ENCODE results near the gene PAM. TPM values are rescaled to one million over a fixed set of nuclear protein-coding genes. Genes with fewer than 3 reads are reported as not detected.

The PAM gene
- total and polyA plus RNA-seq, 2 of the 13 experiments (the other 11 are each of a cell fraction or from before 2014, with no cell fraction given) = 20.2 to 79.1 TPM

DNA sequence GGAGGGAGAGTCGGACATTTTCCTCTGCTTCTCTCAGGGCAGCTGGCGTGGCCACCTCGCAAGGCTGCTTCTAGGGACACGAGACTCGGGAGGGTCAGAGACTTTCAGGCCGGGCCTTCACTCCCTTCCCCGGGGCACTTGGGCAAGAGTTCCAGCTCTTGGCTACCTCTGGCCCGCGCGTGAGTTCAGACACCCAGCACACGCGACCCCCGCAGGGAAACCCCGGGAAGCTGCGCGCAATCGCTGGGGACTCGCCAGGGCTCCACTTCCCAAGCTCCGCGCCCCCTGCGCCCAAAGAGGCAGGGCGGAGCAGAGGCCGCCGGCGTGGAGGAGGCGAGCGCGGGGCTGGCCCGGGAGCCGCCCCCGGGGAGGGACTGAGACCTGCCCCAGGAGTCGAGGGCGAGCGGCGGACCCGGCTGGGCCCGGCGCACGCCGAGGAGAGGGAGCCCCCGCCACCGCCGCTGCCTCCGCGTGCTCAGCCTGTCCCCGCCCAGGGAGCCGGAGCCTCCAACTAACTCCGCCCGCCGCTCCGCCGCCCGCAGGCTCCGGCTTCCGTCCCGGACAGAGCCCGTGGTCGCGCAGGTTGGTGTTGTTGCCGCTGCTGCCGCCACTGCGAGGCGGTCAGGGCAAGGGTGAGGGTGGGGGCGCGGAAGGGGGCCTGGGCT, at the start of gene PAM (continued):
- TF ChIP-seq MIER2 (CRISPR knock-in tag; IDR thresholded peaks at IDR 0.05) (no peak), ZSCAN30 (CRISPR knock-in tag; IDR thresholded peaks at IDR 0.05) (no peak), ZNF3 (CRISPR knock-in tag; IDR thresholded peaks at IDR 0.05) (no peak), ZBTB38 (CRISPR knock-in tag; IDR thresholded peaks at IDR 0.05) (peak; percentile 34; the same call in 1 of the 2 replicates), CBX5 (CRISPR knock-in tag; IDR thresholded peaks at IDR 0.05; ENCODE audit: borderline replicate concordance) (no peak), ZNF670 (CRISPR knock-in tag; IDR thresholded peaks at IDR 0.05; ENCODE audit: borderline replicate concordance) (no peak), ZFP37 (CRISPR knock-in tag; IDR thresholded peaks at IDR 0.05; ENCODE audit: borderline replicate concordance) (no peak), MTF2 (CRISPR knock-in tag; IDR thresholded peaks at IDR 0.05; ENCODE audit: borderline replicate concordance) (peak; percentile 71; the same call in 1 of the 2 replicates), KLF12 (CRISPR knock-in tag; IDR thresholded peaks at IDR 0.05; ENCODE audit: borderline replicate concordance) (no peak), CAMTA2 (CRISPR knock-in tag; IDR thresholded peaks at IDR 0.05; ENCODE audit: borderline replicate concordance) (no peak), ZNF713 (CRISPR knock-in tag; IDR thresholded peaks at IDR 0.05) (no peak), KMT2B (CRISPR knock-in tag; IDR thresholded peaks at IDR 0.05) (no peak), ZFP90 (CRISPR knock-in tag; IDR thresholded peaks at IDR 0.05; ENCODE audit: borderline replicate concordance) (no peak; the same call in 1 of the 2 replicates), ZNF572 (CRISPR knock-in tag; IDR thresholded peaks at IDR 0.05) (no peak)
- TF ChIP-seq, protein P1, sequence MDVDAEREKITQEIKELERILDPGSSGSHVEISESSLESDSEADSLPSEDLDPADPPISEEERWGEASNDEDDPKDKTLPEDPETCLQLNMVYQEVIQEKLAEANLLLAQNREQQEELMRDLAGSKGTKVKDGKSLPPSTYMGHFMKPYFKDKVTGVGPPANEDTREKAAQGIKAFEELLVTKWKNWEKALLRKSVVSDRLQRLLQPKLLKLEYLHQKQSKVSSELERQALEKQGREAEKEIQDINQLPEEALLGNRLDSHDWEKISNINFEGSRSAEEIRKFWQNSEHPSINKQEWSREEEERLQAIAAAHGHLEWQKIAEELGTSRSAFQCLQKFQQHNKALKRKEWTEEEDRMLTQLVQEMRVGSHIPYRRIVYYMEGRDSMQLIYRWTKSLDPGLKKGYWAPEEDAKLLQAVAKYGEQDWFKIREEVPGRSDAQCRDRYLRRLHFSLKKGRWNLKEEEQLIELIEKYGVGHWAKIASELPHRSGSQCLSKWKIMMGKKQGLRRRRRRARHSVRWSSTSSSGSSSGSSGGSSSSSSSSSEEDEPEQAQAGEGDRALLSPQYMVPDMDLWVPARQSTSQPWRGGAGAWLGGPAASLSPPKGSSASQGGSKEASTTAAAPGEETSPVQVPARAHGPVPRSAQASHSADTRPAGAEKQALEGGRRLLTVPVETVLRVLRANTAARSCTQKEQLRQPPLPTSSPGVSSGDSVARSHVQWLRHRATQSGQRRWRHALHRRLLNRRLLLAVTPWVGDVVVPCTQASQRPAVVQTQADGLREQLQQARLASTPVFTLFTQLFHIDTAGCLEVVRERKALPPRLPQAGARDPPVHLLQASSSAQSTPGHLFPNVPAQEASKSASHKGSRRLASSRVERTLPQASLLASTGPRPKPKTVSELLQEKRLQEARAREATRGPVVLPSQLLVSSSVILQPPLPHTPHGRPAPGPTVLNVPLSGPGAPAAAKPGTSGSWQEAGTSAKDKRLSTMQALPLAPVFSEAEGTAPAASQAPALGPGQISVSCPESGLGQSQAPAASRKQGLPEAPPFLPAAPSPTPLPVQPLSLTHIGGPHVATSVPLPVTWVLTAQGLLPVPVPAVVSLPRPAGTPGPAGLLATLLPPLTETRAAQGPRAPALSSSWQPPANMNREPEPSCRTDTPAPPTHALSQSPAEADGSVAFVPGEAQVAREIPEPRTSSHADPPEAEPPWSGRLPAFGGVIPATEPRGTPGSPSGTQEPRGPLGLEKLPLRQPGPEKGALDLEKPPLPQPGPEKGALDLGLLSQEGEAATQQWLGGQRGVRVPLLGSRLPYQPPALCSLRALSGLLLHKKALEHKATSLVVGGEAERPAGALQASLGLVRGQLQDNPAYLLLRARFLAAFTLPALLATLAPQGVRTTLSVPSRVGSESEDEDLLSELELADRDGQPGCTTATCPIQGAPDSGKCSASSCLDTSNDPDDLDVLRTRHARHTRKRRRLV (CRISPR knock-in tag; IDR thresholded peaks at IDR 0.05) = no peak
- TF ChIP-seq, protein P2, sequence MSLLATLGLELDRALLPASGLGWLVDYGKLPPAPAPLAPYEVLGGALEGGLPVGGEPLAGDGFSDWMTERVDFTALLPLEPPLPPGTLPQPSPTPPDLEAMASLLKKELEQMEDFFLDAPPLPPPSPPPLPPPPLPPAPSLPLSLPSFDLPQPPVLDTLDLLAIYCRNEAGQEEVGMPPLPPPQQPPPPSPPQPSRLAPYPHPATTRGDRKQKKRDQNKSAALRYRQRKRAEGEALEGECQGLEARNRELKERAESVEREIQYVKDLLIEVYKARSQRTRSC (CRISPR knock-in tag; IDR thresholded peaks at IDR 0.05; ENCODE audit: low read depth) = no peak
- TF ChIP-seq, protein P3, sequence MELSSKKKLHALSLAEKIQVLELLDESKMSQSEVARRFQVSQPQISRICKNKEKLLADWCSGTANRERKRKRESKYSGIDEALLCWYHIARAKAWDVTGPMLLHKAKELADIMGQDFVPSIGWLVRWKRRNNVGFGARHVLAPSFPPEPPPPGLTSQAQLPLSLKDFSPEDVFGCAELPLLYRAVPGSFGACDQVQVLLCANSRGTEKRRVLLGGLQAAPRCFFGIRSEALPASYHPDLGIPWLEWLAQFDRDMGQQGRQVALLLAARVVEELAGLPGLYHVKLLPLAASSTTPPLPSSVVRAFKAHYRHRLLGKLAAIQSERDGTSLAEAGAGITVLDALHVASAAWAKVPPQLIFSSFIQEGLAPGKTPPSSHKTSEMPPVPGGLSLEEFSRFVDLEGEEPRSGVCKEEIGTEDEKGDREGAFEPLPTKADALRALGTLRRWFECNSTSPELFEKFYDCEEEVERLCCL (CRISPR knock-in tag; IDR thresholded peaks at IDR 0.05; ENCODE audit: borderline replicate concordance) = no peak
- TF ChIP-seq, protein P4, sequence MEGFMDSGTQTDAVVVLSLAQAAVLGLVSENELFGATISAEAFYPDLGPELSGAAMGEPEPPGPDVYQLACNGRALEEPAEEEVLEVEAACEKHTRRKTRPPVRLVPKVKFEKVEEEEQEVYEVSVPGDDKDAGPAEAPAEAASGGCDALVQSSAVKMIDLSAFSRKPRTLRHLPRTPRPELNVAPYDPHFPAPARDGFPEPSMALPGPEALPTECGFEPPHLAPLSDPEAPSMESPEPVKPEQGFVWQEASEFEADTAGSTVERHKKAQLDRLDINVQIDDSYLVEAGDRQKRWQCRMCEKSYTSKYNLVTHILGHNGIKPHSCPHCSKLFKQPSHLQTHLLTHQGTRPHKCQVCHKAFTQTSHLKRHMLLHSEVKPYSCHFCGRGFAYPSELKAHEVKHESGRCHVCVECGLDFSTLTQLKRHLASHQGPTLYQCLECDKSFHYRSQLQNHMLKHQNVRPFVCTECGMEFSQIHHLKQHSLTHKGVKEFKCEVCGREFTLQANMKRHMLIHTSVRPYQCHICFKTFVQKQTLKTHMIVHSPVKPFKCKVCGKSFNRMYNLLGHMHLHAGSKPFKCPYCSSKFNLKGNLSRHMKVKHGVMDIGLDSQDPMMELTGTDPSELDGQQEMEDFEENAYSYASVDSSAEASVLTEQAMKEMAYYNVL (CRISPR knock-in tag; IDR thresholded peaks at IDR 0.05; ENCODE audit: borderline replicate concordance) = no peak
